Mesenchymal stem cell (in vitro differentiated cells and primary cell): ENCODE measurements around the gene NFKB1.

Source experiments
- DNase-seq: peaks from one replicate; pipeline ENCODE4 v3.0.0-alpha.2; 2013
- H2AFZ ChIP-seq: one replicate; pipeline ENCODE4 v1.6.1; 2013; ENCODE audit warnings: low read depth, mild to moderate bottlenecking, control low read depth, inconsistent platforms, low read length, moderate library complexity
- H2AK5ac ChIP-seq: 2 replicates; pipeline ENCODE4 v1.6.1; 2013; ENCODE audit warnings: low read length, moderate library complexity, mild to moderate bottlenecking, inconsistent platforms; ENCODE audit not compliant: severe bottlenecking
- H2BK120ac ChIP-seq: one replicate; pipeline ENCODE4 v1.6.1; 2013; ENCODE audit warnings: low read depth, mild to moderate bottlenecking, inconsistent platforms, low read length, moderate library complexity
- H2BK12ac ChIP-seq, 2 experiments: one replicate each; pipeline ENCODE4 v1.6.1; 2013; ENCODE audit warnings: inconsistent platforms in 2 of 2, low read length in 2 of 2, mild to moderate bottlenecking in 2 of 2, moderate library complexity in 2 of 2, control low read depth in 1 of 2
- H2BK15ac ChIP-seq: one replicate; pipeline ENCODE4 v1.6.1; 2013; ENCODE audit warnings: mild to moderate bottlenecking, low read depth, inconsistent platforms; ENCODE audit not compliant: poor library complexity, severe bottlenecking
- H2BK5ac ChIP-seq: 2 replicates; pipeline ENCODE4 v1.6.1; 2013; ENCODE audit warnings: low read depth, mild to moderate bottlenecking, low read length, control low read depth, inconsistent platforms; ENCODE audit not compliant: poor library complexity, severe bottlenecking
- H3K14ac ChIP-seq, 2 experiments: one replicate each; pipeline ENCODE4 v1.6.1; 2013; ENCODE audit warnings: inconsistent platforms in 2 of 2, low read length in 2 of 2, control low read depth in 1 of 2, mild to moderate bottlenecking in 1 of 2, moderate library complexity in 1 of 2
- H3K18ac ChIP-seq, 2 experiments: one replicate each; pipeline ENCODE4 v1.6.1; 2013; ENCODE audit warnings: inconsistent platforms in 2 of 2, low read length in 2 of 2, control low read depth in 1 of 2, low read depth in 1 of 2, mild to moderate bottlenecking in 1 of 2
- H3K23ac ChIP-seq, 2 experiments: one replicate each; pipeline ENCODE4 v1.6.1; 2013; ENCODE audit warnings: inconsistent platforms in 2 of 2, low read length in 2 of 2, mild to moderate bottlenecking in 2 of 2, moderate library complexity in 2 of 2, control low read depth in 1 of 2
- H3K27ac ChIP-seq: 2 replicates; pipeline ENCODE4 v1.5.1; 2013; ENCODE audit warnings: mild to moderate bottlenecking, moderate library complexity, low read length, control low read depth, inconsistent platforms; ENCODE audit not compliant: poor library complexity, severe bottlenecking
- H3K27me3 ChIP-seq, 2 experiments: 2 replicates each; pipeline versions ENCODE4 v1.6.1 to v1.7.0; 2013; ENCODE audit warnings: low read length in 2 of 2, mild to moderate bottlenecking in 2 of 2, moderate library complexity in 2 of 2, control low read depth in 1 of 2, inconsistent platforms in 1 of 2; ENCODE audit not compliant: control insufficient read depth in 1 of 2, insufficient read depth in 1 of 2
- H3K36me3 ChIP-seq, 2 experiments: 2 replicates each; pipeline versions ENCODE4 v1.6.1 to v1.7.0; 2013; ENCODE audit warnings: low read length in 2 of 2, control low read depth in 1 of 2, inconsistent platforms in 1 of 2, low read depth in 1 of 2, mild to moderate bottlenecking in 1 of 2; ENCODE audit not compliant: insufficient read depth in 2 of 2, control insufficient read depth in 1 of 2
- H3K4ac ChIP-seq, 2 experiments: one replicate each; pipeline ENCODE4 v1.6.1; 2013; ENCODE audit warnings: inconsistent platforms in 2 of 2, low read length in 2 of 2, mild to moderate bottlenecking in 2 of 2, moderate library complexity in 2 of 2, control low read depth in 1 of 2, low read depth in 1 of 2
- H3K4me1 ChIP-seq: 2 replicates; pipeline ENCODE4 v1.6.1; 2013; ENCODE audit warnings: low read depth, low read length, control low read depth; ENCODE audit not compliant: control insufficient read depth, insufficient read depth
- H3K4me2 ChIP-seq: 2 replicates; pipeline ENCODE4 v1.6.1; 2013; ENCODE audit warnings: low read length, mild to moderate bottlenecking, inconsistent platforms; ENCODE audit not compliant: poor library complexity, severe bottlenecking
- H3K4me3 ChIP-seq, 2 experiments: 2 replicates each; pipeline versions ENCODE4 v1.5.1 to v1.7.0; 2013; ENCODE audit warnings: low read length in 2 of 2, mild to moderate bottlenecking in 2 of 2, control low read depth in 1 of 2, low read depth in 1 of 2; ENCODE audit not compliant: insufficient read depth in 1 of 2
- H3K79me1 ChIP-seq: replicated peaks from 2 replicates; pipeline ENCODE4 v1.6.1; 2013; ENCODE audit warnings: mild to moderate bottlenecking, control low read depth, low read length, inconsistent platforms; ENCODE audit not compliant: poor library complexity, severe bottlenecking
- H3K9ac ChIP-seq: 2 replicates; pipeline ENCODE4 v1.7.0; 2013; ENCODE audit warnings: mild to moderate bottlenecking, low read length, moderate library complexity
- H3K9me3 ChIP-seq: 2 replicates; pipeline ENCODE4 v1.7.0; 2013; ENCODE audit warnings: mild to moderate bottlenecking, low read length; ENCODE audit not compliant: control insufficient read depth
- H4K8ac ChIP-seq: one replicate; pipeline ENCODE4 v1.6.1; 2013; ENCODE audit warnings: inconsistent platforms, mild to moderate bottlenecking, low read length, moderate library complexity
- H4K91ac ChIP-seq: one replicate; pipeline ENCODE4 v1.6.1; 2013; ENCODE audit warnings: mild to moderate bottlenecking, low read length, inconsistent platforms
- WGBS: methylation state at CpG from one replicate; pipeline ENCODE4 v1.1.7; 2013; ENCODE audit warnings: mixed read lengths; 5-methylcytosine and 5-hydroxymethylcytosine counted together

Gene NFKB1

GRCh38 chr4:102610007-102610406 lies 108.8 kb downstream of the NFKB1 start:
- Histone ChIP-seq H3K79me1 (no peaks in the 10 kb centered on the region), H2AK5ac (no peak overlapping the region), H3K4me2 (no peak overlapping the region), H3K9ac (no peak overlapping the region), H3K36me3 (peaks cover 42 to 99% of the 10 kb centered on the region in 2 experiments), H3K23ac (no peak overlapping the region), H4K8ac (no peak overlapping the region), H2AFZ (no peak overlapping the region), H3K14ac (no peak overlapping the region), H3K4me3 (no peak overlapping the region), H3K27ac (no peak overlapping the region), H3K9me3 (no peaks in the 10 kb centered on the region), H2BK15ac (no peak overlapping the region), H3K4ac (no peak overlapping the region), H2BK120ac (no peak overlapping the region), H3K27me3 (no peaks in the 10 kb centered on the region), H3K18ac (no peak overlapping the region), H2BK12ac (no peak overlapping the region), H2BK5ac (no peak overlapping the region), H3K4me1 (peaks cover 1% of the 10 kb centered on the region), H4K91ac (no peak overlapping the region)
- DNase-seq = peak; percentile 8

DNA sequence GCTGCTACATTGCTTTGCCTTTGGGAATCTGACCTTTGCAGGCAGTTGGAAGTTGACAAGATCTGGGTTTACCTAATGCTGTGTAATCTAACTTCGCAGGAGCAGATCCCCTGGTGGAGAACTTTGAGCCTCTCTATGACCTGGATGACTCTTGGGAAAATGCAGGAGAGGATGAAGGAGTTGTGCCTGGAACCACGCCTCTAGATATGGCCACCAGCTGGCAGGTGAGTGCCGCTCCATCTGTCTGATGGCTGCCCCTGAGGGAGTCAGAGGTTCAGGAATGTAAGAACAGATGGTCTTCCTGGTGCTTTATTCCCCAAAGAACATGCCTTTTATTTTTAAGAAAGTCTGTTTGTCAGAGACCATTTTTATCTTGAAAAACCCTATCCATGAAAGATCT lies 109.3 kb downstream of the NFKB1 start:
- Histone ChIP-seq H2BK12ac (no peak overlapping the region), H2AFZ (no peak overlapping the region), H3K9me3 (no peaks in the 10 kb centered on the region), H3K36me3 (peaks cover 42 to 99% of the 10 kb centered on the region in 2 experiments), H3K79me1 (no peaks in the 10 kb centered on the region), H3K27ac (no peak overlapping the region), H2BK120ac (no peak overlapping the region), H3K14ac (no peak overlapping the region), H3K4me3 (no peak overlapping the region), H3K27me3 (no peaks in the 10 kb centered on the region), H2BK5ac (no peak overlapping the region), H2AK5ac (no peak overlapping the region), H2BK15ac (peak overlapping the region; percentile 52), H4K91ac (no peak overlapping the region), H3K9ac (no peak overlapping the region), H4K8ac (no peak overlapping the region), H3K4me2 (no peak overlapping the region), H3K18ac (no peak overlapping the region), H3K4me1 (peaks cover 1% of the 10 kb centered on the region), H3K23ac (no peak overlapping the region), H3K4ac (no peak overlapping the region)
- WGBS = 96% methylated on average over 3 of the region's 3 CpGs
- DNase-seq = no peak

GRCh38 chr4:102612210-102612609 lies 111.1 kb downstream of the NFKB1 start:
- Histone ChIP-seq H3K4me1 (peaks cover 1% of the 10 kb centered on the region), H2BK12ac (no peak overlapping the region), H3K27ac (no peak overlapping the region), H4K91ac (no peak overlapping the region), H3K18ac (no peak overlapping the region), H3K9ac (no peak overlapping the region), H3K4ac (no peak overlapping the region), H3K4me3 (no peak overlapping the region), H2AK5ac (no peak overlapping the region), H2BK120ac (no peak overlapping the region), H3K36me3 (peaks cover 42 to 100% of the 10 kb centered on the region in 2 experiments), H3K4me2 (no peak overlapping the region), H3K79me1 (no peaks in the 10 kb centered on the region), H3K14ac (no peak overlapping the region), H2BK15ac (no peak overlapping the region), H3K9me3 (no peaks in the 10 kb centered on the region), H3K27me3 (no peaks in the 10 kb centered on the region), H4K8ac (no peak overlapping the region), H2AFZ (no peak overlapping the region), H3K23ac (no peak overlapping the region), H2BK5ac (no peak overlapping the region)
- no peak for DNase-seq
- 98% methylated on average over 2 of the region's 2 CpGs for WGBS

GRCh38 chr4:102612824-102613366 lies 111.7 kb downstream of the NFKB1 start:
- H2BK12ac ChIP-seq = no peak overlapping the region
- H3K14ac ChIP-seq = no peak overlapping the region
- H2BK120ac ChIP-seq = no peak overlapping the region
- WGBS = 81% methylated on average over 9 of the region's 11 CpGs
- H3K18ac ChIP-seq = no peak overlapping the region
- no peak overlapping the region for H3K23ac ChIP-seq
- no peak overlapping the region for H3K27ac ChIP-seq
- H4K91ac ChIP-seq = no peak overlapping the region
- no peak overlapping the region for H2BK5ac ChIP-seq
- no peak overlapping the region for H3K4me3 ChIP-seq
- H3K4me2 ChIP-seq = no peak overlapping the region
- H3K36me3 ChIP-seq = peaks cover 39 to 96% of the 10 kb centered on the region in 2 experiments
- no peak overlapping the region for H4K8ac ChIP-seq
- no peak overlapping the region for H2AFZ ChIP-seq
- no peaks in the 10 kb centered on the region for H3K27me3 ChIP-seq
- H3K4ac ChIP-seq = no peak overlapping the region
- no peaks in the 10 kb centered on the region for H3K79me1 ChIP-seq
- no peaks in the 10 kb centered on the region for H3K9me3 ChIP-seq
- no peak for DNase-seq
- no peak overlapping the region for H2AK5ac ChIP-seq
- no peak overlapping the region for H3K9ac ChIP-seq
- H3K4me1 ChIP-seq = no peaks in the 10 kb centered on the region
- no peak overlapping the region for H2BK15ac ChIP-seq
